Psoas muscle (tissue), 8 donors: Measurements from ENCODE around the gene CPEB3. TPM values are rescaled to one million over a fixed set of nuclear protein-coding genes. Genes with fewer than 3 reads are reported as not detected.

Source experiments
- ATAC-seq, 4 donors: fragments of 200-7000 bp; cut with Tn5 transposase; one replicate each; pipeline ENCODE4 v1.9.1; 2020; ENCODE audit warnings: moderate library complexity in 3 of 4, mild to moderate bottlenecking in 2 of 4
- DNase-seq, 2 donors: peaks; one replicate each; pipeline ENCODE4 v3.0.0-alpha.2; 2020
- H3K27ac ChIP-seq: fragments of 200-600 bp; one replicate; pipeline ENCODE4 v1.8.0; 2022
- H3K27me3 ChIP-seq, 3 donors: fragments of 200-600 bp in 1 of 3; one replicate each; pipeline versions ENCODE4 v1.6.1 to v1.8.0; 2013 to 2022; ENCODE audit warnings: low read length in 2 of 3, mild to moderate bottlenecking in 2 of 3, moderate library complexity in 1 of 3; ENCODE audit not compliant: insufficient read depth in 3 of 3
- H3K36me3 ChIP-seq, 2 donors: fragments of 200-600 bp in 1 of 2; one replicate each; pipeline versions ENCODE4 v1.6.1 to v1.8.0; 2013 to 2022; ENCODE audit warnings: low read depth in 1 of 2, mild to moderate bottlenecking in 1 of 2, moderate library complexity in 1 of 2; ENCODE audit not compliant: insufficient read depth in 1 of 2
- H3K4me1 ChIP-seq: fragments of 200-600 bp; one replicate; pipeline ENCODE4 v1.8.0; 2022
- H3K4me3 ChIP-seq: fragments of 200-600 bp; one replicate; pipeline ENCODE4 v1.8.0; 2022; ENCODE audit warnings: mild to moderate bottlenecking
- H3K9me3 ChIP-seq: fragments of 200-600 bp; one replicate; pipeline ENCODE4 v1.8.0; 2022
- CTCF ChIP-seq: fragments of 200-600 bp; IDR thresholded peaks from one replicate; pipeline ENCODE4 v1.8.0; 2022; ENCODE audit warnings: antibody characterized with exemption
- WGBS, 3 donors: extraction: QIAGEN DNeasy Blood & Tissue Kit; methylation state at CpG; one replicate each; pipeline versions ENCODE4 v1.1.6 to v1.1.7; 2013; 5-methylcytosine and 5-hydroxymethylcytosine counted together
- intact Hi-C, 2 donors: fragments of 100-400 bp; cut with DNase I; formaldehyde crosslinking; loops; one replicate each; pipeline versions ENCODE4 v1.11.0 to v1.14.2; 2022
- polyA plus RNA-seq, 3 donors: library from polyadenylated mRNA; stranded (reverse); fragments of 200-250 nt; gene quantifications; one replicate each; pipeline ENCODE4 v1.2.3, GENCODE V29; 2013
- total RNA-seq, 4 donors: library from RNA; stranded (reverse); fragmentation: NEBNext Ultra II Directional in 2 of 4; extraction: Animal tissue kit (Norgen Biotek cat#: 25700) in 2 of 4; gene quantifications; one replicate each; pipeline versions ENCODE4 v1.2.1 to v1.2.4, GENCODE V29; 2021 to 2023
- donor health status: healthy with polysubstance abuse.
- donor health status: DM: no; HTN: no; CAD: no; lungs with moderate emphysema.
- donor health status: Bipolar disorder and iron deficiency.
- donor health status: healthy.
- donor health status: DM: yes; HTN: yes; CAD: no.
- donor health status: DM: no; HTN: no; CAD: no.
- donor health status: DM: no; HTN: no; CAD: no.
- donor health status: DM: yes; HTN: yes; CAD: no.

CPEB3 gene
- total and polyA plus RNA-seq, 7 donors, result 0.44 to 16.9 (median 9.8) TPM

GRCh38 chr10:92062273-92062672 is 228.6 kb downstream of the CPEB3 start:
- intact Hi-C loops, result no loop called here
- Histone ChIP-seq H3K36me3 (peaks cover 0 to 4% of the 10 kb centered on the region in 2 donors), H3K4me1 (peaks cover 3% of the 10 kb centered on the region), H3K9me3 (no peaks in the 10 kb centered on the region), H3K4me3 (no peak overlapping the region), H3K27ac (no peak overlapping the region), H3K27me3 (no peaks in the 10 kb centered on the region)
- no peak for ATAC-seq
- no peak for TF ChIP-seq CTCF
- WGBS, 3 donors, result 36 to 73% (median 45%) methylated on average over 1 of the region's 1 CpG
- no peak for DNase-seq

GRCh38 chr10:92054807-92055206 is 236.1 kb downstream of the CPEB3 start:
- Histone ChIP-seq H3K27me3 (no peaks in the 10 kb centered on the region), H3K4me1 (peaks cover 3% of the 10 kb centered on the region), H3K9me3 (no peaks in the 10 kb centered on the region), H3K4me3 (no peak overlapping the region), H3K27ac (no peak overlapping the region), H3K36me3 (peaks cover 0 to 32% of the 10 kb centered on the region in 2 donors)
- DNase-seq, result no peak
- no peak for ATAC-seq
- no peak for TF ChIP-seq CTCF
- intact Hi-C loops, result no loop called here

GRCh38 chr10:92052741-92053140 is 238.1 kb downstream of the CPEB3 start:
- no peak for DNase-seq
- Histone ChIP-seq H3K36me3 (peaks cover 0 to 32% of the 10 kb centered on the region in 2 donors), H3K9me3 (no peaks in the 10 kb centered on the region), H3K27me3 (no peaks in the 10 kb centered on the region), H3K4me3 (no peak overlapping the region), H3K4me1 (no peaks in the 10 kb centered on the region), H3K27ac (no peak overlapping the region)
- 79 to 83% (median 81%) methylated on average over 5 of the region's 5 CpGs for WGBS, 3 donors
- TF ChIP-seq CTCF, result no peak
- ATAC-seq, result no peak
- intact Hi-C loops, result no loop called here

GRCh38 chr10:92052088-92052487 is 238.8 kb downstream of the CPEB3 start:
- DNase-seq (no peak), ATAC-seq (peak in 2 of 4 donors; percentile 17 to 21)
- intact Hi-C loops, result no loop called here
- Histone ChIP-seq H3K27ac (no peak overlapping the region), H3K27me3 (no peaks in the 10 kb centered on the region), H3K4me3 (no peak overlapping the region), H3K36me3 (peaks cover 0 to 32% of the 10 kb centered on the region in 2 donors), H3K9me3 (no peaks in the 10 kb centered on the region), H3K4me1 (no peaks in the 10 kb centered on the region)
- WGBS, 3 donors, result 58 to 81% (median 64%) methylated on average over 18 of the region's 18 CpGs
- TF ChIP-seq CTCF, result no peak

- Histone ChIP-seq H3K36me3 (peaks cover 0 to 17% of the 10 kb centered on the region in 2 donors), H3K4me1 (no peaks in the 10 kb centered on the region), H3K9me3 (no peaks in the 10 kb centered on the region), H3K27me3 (no peaks in the 10 kb centered on the region), H3K4me3 (no peak overlapping the region), H3K27ac (no peak overlapping the region)
- TF ChIP-seq CTCF, result no peak
- DNase-seq, result no peak
- ATAC-seq, result no peak
- intact Hi-C loops, result no loop called here
Measured at GRCh38 chr10:92047215-92047614, 243.7 kb downstream of the CPEB3 start.
